GM13976 (cell line): Measurements from ENCODE around the gene USP8.
A peak's percentile ranks its signal among the peaks of the same experiment; 100 is the strongest.
"Not testable (repeated sequence)": the region's sequence is repeated elsewhere in the genome, so short reads cannot be mapped to it uniquely, and the experiment has no call there.

ENCODE experiments used
- DNase-seq: peaks from one replicate; pipeline ENCODE4 v3.0.0; 2012; ENCODE audit warnings: low spot score
- in situ Hi-C: fragments of 300-500 bp; cut with MboI; formaldehyde crosslinking; loops from one replicate; pipeline ENCODE4 v1.12.0; 2022; ENCODE audit warnings: low sequenced_read_pairs, mixed read lengths, inconsistent platforms; ENCODE audit not compliant: unreplicated experiment
- TF ChIP-seq, protein P1 (sequence below): IDR thresholded peaks from 2 replicates; pipeline ENCODE4 v1.5.1; 2012; ENCODE audit warnings: borderline replicate concordance, mild to moderate bottlenecking; ENCODE audit not compliant: insufficient read depth; ENCODE audit errors: extremely low read depth, missing control alignments, control extremely low read depth

USP8 gene

DNA sequence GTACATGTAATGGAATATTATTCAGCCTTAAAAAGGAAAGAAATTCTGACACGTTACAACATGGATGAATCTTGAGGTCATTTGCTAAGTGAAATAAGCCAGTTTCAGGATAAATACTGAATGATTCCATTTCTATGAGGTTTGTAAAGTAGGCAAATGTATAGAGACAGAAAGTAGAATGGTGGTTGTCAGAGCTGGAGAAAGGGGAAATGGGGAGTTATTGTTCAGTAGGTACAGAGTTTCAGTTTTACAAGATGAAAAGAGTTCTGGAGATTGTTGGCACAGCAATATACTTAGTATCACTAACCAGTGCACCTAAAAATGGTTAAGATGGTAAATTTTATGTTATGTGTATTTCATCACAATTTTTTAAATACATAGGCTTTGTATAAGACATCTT lies 60.6 kb downstream of the USP8 start:
- in situ Hi-C loops = no loop called here
- DNase-seq = no peak
- TF ChIP-seq, protein P1, sequence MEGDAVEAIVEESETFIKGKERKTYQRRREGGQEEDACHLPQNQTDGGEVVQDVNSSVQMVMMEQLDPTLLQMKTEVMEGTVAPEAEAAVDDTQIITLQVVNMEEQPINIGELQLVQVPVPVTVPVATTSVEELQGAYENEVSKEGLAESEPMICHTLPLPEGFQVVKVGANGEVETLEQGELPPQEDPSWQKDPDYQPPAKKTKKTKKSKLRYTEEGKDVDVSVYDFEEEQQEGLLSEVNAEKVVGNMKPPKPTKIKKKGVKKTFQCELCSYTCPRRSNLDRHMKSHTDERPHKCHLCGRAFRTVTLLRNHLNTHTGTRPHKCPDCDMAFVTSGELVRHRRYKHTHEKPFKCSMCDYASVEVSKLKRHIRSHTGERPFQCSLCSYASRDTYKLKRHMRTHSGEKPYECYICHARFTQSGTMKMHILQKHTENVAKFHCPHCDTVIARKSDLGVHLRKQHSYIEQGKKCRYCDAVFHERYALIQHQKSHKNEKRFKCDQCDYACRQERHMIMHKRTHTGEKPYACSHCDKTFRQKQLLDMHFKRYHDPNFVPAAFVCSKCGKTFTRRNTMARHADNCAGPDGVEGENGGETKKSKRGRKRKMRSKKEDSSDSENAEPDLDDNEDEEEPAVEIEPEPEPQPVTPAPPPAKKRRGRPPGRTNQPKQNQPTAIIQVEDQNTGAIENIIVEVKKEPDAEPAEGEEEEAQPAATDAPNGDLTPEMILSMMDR = no peak

DNA sequence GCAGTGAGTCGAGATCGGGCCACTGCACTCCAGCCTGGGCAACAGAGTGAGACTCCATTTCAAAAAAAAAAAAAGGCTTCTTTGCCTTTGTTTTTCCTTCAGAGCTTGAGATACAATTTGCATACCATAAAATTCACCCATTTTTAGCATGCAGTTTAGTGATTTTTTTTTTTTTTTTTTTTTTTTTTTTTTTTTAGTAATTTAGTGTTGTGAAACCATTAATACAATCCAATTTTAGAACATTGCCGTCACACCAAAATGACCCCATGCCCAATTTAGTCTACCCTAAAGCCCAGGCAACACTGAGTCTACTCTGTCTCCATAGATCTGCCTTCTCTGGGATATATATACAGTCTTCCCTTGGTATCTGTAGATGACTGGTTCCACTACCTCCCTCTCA lies 61.2 kb downstream of the USP8 start:
- in situ Hi-C loops = no loop called here
- TF ChIP-seq, protein P1 = no peak
- DNase-seq = no peak

DNA sequence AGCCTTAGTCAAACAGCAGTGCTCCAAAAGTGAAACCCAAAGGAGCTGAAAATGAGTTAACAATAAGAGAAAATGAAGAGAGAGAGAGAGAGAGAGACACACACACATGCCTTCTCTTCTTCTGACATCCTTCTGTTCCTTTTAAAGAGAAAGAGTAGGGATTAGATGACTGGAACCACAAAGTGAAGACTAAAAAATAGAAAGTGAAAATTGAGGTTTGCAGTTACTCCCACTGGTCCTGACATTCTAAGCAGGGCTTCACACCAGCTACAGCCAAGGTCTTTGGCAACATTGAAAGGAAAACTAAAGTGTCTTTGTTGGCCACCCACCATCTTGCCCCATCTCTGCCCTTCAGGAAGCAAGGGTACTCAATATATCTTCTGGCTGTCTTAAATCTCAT lies 63.1 kb downstream of the USP8 start:
- in situ Hi-C loops = no loop called here
- TF ChIP-seq, protein P1 = no peak
- peak; percentile 30 for DNase-seq

DNA sequence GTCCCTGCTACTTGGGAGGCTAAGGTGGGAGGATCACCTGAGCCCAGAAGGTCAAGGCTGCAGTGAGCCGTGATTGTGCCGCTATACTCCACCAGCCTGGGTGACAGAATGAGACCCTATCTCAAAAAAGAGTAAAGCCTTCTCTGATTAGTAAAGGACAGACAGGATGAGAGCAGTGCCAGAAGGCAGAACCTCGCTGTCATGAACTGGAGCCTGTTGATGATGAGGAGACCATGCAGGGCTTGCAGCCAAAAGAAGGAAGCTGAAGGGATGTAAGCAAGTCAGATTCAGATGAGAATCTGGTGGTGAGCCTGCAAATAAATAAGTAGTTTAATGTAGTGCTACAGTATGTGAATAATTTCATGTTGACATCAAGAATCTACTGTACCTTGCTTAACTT lies 69.4 kb downstream of the USP8 start:
- no peak for DNase-seq
- TF ChIP-seq, protein P1 = no peak
- in situ Hi-C loops = no loop called here

DNA sequence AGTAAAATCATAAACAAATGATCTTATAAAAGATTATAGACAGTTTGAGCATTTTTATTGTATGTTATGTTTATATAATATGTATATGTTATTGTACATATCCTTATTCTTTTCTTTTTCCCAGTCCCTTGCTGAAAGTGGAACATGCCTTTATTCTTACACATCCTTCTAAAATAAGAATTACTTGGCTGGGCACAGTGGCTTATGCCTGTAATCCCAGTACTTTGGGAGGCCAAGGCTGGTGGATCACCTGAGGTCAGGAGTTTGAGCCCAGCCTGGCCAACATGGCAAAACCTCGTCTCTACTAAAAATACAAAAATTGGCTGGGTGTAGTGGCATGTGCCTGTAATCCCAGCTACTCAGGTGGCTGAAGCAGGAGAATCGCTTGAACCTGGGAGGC lies 70.3 kb downstream of the USP8 start:
- DNase-seq, in situ Hi-C loops: not testable (repeated sequence)

DNA sequence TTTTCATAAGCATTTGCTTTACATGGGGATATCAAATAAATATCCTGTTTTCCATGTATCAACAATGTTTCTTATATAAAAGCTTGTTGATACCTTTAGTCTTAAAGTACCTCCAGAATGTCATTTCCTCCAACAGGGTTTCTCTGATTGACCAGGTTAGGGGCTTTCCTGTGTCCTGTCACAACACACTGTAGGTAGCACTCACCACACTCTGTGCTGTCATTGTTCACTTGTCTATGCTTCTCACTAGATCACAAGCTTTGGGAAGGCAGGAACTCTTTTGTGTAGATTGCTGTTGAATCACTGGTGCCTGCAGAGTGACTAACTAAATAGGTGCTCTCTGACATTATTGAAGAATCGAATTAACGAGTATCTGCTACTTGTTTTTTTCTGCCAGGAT lies 72.5 kb downstream of the USP8 start:
- in situ Hi-C loops = no loop called here
- TF ChIP-seq, protein P1 = no peak
- no peak for DNase-seq

DNA sequence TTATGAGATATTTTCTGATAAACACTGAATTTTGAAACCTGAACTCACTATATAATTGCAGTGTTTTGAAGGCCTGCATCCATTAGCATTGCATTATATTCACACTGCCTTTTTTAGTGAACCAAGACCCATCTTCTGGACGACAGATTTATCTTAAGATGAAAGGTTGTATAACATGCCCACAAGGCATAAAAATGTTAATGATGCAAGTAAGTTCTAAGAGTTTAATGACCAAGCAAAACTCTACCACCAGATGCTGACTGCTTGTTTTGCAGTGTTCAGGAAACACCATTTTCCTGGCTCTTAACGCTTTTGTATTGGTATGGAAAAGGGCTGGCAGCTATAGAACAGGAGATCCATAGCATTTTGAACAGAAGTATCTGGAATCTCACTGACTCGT lies 76.1 kb downstream of the USP8 start:
- in situ Hi-C loops = no loop called here
- TF ChIP-seq, protein P1 = no peak
- no peak for DNase-seq
